Embryonic facial prominence (tissue), 1 donor: ENCODE data around the gene CCDC120.
A peak's percentile ranks its signal among the peaks of the same experiment; 100 is the strongest.

ENCODE experiments used
- DNase-seq: peaks from one replicate; pipeline ENCODE4 v3.0.0-alpha.2; 2016; ENCODE audit errors: extremely low spot score

Gene CCDC120

DNA sequence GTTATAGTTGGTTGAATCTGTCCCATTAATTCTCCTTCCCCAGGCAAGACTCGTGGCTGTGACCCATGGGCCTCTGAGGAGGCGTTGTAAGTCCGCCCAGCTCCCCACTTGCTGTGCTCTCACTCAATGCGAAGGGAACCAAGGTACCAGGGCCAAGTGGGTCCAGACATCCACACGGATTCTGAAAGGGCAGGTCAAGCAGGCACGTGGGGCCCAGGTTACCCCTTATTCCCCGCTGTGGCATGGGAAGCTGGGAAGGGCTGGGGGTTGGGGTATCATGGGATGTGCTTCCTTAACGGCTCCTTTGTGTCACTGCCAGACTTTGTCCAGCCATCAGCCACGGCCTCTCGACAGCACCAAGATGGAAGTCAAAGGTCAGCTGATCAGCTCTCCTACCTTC lies 3.1 kb downstream of the CCDC120 start:
- DNase-seq: no peak

DNA sequence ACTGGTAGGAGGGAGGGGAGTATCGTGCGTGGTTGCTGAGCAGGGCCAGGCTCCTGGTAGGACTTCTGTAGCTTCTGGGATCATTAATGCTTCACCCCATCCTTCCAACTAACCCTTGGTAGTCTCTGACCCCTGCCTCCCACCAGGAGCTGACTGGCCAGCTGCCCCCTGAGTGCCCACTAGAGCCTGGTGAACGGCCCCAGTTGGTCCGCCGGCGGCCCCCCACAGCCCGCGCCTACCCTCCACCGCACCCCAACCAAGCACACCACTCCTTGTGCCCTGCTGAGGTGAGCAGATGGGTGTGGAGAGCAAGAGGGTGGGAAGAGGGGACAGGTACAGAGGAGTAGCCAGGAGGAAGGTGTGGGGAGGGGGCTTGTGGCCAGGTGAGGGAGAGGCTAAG lies 4.9 kb downstream of the CCDC120 start:
- no peak for DNase-seq

DNA sequence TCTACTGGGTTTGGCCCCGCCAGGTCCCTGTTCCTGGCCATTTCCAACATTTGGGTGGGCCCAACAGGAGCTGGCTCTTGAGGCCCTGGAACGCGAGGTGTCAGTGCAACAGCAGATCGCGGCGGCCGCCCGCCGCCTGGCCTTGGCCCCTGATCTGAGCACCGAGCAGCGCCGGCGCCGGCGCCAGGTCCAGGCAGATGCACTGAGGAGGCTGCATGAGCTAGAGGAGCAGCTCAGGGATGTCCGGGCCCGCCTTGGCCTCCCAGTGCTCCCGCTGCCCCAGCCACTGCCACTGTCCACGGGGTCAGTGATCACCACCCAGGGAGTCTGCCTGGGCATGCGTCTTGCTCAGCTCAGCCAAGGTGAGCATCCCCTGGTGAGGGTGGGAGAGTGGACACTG lies 5.5 kb downstream of the CCDC120 start:
- DNase-seq: no peak

DNA sequence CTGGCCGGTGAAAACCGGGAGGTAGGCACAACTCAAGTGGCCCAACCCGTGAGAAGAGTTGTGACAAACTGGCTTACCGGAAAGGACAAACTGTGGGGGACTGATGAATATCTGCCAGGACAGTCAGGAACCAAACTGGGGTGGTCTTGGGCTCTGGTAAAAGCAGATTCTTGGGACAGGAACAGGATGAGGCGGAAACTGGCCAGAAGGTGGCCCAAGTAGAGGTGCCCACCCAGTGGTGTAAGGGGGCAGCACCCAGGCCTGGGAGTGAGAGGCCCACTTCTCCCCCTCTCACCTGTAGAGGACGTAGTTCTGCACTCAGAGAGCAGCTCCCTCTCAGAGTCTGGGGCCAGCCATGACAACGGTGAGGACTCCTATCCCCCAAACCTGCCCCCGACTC lies 5.9 kb downstream of the CCDC120 start:
- DNase-seq: no peak

DNA sequence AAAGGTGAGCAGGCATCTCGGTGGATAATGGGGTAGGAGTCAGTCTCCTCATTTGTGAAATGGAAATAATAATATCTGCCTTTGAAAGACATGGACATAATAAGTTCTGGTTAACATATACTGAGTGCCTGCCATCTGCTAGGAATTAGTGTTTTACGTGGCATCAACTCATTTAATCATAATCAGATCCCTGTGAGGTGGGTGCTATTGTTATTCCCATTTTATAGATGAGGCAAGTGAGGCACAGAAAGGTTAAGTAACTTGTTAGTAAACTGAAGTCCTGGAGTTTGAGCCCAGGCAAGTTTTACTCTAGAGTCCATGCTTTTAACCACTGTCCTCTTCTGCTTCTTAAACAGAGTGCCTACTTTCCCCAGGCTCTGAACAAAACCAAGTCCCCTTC lies 7.5 kb downstream of the CCDC120 start:
- DNase-seq: no peak

DNA sequence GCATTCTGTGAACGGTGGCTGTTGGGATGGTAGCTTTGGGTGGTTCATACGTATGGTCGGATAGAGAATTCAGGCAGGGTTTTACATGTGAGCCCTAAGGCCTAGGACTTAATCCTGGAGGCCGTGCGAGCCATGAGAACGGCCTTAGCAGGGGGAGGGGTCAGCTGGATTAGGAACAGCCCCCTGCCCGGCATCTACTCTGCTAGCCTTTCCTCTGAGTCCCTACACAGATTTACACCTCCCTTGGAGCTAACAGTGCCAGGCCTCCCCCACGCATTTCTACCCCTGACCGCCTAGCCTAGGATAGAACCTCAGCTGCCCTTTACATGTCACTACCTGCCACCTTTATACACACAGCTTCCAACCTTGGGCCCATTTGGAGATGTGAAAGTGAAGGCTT lies 7.9 kb downstream of the CCDC120 start:
- no peak for DNase-seq

DNA sequence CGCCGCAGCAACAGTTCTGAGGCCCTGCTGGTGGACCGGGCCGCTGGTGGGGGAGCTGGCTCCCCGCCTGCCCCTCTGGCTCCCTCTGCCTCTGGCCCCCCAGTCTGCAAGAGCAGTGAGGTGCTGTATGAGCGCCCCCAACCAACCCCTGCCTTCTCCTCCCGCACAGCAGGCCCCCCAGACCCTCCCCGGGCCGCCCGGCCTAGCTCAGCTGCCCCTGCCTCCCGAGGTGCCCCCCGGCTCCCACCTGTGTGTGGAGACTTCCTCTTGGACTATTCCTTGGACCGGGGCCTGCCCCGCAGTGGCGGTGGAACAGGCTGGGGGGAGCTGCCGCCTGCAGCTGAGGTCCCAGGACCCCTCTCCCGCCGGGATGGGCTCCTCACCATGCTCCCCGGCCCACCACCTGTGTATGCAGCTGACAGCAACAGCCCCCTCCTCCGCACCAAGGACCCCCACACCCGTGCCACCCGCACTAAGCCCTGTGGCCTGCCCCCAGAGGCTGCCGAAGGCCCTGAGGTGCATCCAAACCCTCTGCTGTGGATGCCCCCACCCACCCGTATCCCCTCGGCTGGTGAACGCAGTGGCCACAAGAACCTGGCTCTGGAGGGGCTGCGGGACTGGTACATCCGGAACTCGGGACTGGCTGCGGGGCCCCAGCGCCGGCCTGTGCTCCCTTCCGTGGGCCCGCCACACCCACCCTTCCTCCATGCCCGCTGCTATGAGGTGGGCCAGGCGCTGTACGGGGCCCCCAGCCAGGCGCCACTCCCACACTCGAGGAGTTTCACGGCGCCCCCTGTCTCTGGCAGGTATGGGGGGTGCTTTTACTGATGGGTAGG lies 8.7 kb downstream of the CCDC120 start:
- DNase-seq: no peak

DNA sequence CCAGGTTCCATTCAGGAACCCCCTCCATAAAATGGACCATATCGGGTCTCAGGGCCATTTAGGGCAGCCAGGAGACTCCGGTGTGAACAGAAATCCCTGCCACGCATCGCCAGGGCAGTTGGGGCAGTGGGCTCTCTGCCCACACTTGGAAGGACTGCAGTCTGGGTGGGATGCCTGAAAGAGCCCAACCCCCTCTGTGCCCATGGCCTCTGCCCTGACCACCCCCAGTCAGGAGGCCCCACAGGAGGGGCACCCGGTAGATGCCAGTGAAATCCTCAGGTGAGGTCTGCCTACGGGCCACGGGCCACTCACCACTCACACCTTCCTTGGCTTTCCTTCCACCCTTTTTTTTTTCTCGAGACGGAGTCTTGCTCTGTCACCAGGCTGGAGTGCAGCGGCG lies 10.2 kb downstream of the CCDC120 start:
- no peak for DNase-seq

DNA sequence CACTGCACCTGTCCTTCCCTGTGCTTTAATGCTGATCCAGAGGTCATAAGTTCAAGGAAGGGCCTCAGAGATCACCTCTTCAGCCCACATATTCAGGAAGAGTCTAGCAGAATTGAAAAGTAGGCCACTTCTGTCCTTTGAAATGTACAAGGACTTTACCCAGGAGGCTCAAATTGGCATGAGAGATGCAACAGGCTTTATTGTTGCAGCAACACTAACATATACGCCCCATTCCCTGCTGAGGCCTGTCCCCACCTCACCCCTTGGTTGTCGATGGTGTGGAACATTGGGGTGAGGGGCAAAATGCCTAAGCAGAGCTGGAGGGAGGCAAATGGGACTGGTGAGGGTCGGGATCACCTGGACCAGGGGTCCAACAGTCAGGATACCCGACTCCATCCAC lies 12.2 kb downstream of the CCDC120 start:
- no peak for DNase-seq

DNA sequence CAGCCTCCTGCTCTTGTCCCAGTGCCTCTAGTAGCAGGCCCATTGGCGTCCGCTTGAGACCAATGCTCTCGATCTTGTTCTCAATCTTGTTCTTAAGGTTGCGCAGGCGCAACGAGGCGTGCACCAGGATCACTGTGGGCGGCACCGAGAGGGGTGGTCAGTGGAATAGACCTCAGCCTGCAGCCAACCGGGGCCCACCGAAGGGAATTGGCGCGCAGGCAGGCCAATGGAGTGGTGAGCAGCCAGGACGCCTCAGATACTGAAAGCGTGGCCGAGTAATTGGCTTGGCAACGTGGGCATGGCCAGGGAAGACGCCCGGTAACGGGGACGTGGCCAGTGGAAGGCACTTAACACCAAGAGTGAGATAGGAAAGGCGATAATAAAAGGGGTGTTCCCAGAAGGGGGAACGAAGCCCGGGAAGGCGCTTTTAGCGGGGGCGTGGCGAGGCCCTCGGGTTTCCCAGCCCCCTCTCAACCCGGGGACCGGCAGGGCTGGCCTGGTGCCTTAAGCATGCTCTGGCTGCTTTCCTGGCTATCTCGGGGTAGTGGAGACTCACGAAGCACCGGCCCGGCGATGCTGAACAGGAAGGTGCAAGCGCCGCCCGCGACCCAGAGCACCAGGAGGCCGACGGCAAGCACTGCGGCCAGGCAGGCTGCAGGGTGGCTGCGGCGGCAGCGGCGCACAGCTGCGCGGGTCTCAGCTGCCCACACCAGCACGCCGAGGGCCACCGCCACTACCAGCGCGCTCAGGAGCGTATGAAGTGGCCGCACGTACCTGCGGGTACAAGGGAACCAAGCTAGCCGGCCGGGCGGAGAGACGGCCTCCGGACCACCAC lies 13.3 kb downstream of the CCDC120 start:
- no peak for DNase-seq

DNA sequence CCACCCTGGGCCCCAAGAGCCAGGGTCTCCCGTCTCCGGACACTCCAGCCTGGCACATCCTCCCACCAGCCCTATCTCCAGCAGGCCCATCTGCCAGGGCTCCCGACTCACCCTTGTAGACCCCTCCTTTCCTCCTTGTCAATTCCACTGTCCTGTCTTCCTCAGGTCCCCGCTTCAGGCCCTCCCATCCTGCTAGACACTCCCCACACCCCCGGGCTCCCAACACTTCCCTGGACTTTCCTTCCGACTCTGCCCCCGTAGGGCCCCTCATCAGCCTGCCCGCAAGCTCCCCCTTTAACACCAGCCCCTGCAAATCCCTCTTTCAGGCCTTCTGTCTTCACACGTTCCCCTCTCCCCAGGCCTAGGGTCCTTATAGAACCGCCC lies 13.9 kb downstream of the CCDC120 start:
- no peak for DNase-seq

DNA sequence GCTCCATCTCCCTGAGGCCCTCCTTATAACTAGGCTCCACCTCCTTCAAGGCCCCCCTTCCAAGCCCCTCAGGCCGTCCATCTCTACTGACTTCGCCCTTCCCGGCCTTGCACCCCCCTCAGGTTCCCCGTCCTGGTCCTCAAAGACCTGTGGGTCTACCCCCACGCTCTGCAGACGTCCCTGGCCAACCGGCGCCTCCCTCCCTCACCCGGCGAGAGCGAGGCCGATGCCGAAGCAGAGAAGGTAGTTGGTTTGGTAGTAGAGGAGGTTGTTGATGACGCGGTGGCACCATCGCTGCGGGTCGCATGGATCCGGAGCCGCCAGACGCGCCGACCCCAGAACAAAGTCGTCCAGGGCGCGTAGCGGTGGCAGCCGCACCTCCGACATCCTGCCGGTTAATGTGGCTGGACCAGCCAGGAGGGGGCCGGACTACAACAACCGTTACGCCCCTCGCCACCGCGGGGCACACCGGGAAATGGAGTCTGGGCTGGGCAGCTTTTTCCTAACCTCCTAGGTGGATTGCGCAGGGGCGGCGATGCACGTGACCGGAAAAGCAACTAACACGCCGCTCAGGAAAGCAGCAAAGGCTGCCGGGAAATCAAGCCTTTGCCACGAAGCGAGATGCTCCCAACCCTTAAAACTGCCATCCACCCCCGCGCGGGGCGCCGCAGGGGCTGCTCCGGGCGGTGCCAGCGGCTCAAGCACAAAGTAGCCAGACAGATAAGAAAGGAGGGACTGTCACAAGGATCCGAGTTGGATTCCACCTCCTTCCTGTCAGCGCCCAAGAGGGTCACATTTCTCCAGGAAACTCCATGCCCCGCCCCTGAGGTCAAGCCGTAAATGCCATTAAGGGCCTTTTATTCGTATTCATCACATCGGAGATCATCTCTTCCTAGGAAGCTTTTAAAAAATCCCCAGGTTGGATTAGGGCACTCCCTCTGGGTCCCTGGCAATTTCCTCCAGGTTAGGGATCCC lies 15.1 kb downstream of the CCDC120 start, which contains the start of gene PRAF2:
PRAF2 (minus strand) TSS at position 402 of the 975 bp plus-strand sequence; CDS start at position 387, 15 bp downstream.
- DNase-seq: peak; percentile 75

DNA sequence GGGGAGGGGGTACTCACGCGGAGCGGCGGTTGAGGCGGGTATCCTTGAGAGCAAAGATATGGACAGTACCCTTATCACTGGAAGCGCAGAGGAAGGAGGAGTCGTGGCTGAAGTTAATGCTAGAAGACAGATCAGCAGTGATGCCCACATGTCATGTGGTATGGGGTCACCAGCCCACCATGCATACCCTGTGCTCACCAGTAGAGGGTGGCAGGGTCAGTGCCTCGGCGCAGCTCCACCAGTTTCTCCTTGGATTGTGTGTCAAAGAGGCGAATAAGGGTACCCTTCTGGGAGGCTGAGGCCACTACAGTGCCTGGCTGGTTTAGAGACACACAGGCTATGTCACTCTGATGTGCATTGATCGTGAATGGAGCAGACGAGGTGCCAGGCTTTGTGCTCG lies 16.5 kb downstream of the CCDC120 start:
- no peak for DNase-seq

DNA sequence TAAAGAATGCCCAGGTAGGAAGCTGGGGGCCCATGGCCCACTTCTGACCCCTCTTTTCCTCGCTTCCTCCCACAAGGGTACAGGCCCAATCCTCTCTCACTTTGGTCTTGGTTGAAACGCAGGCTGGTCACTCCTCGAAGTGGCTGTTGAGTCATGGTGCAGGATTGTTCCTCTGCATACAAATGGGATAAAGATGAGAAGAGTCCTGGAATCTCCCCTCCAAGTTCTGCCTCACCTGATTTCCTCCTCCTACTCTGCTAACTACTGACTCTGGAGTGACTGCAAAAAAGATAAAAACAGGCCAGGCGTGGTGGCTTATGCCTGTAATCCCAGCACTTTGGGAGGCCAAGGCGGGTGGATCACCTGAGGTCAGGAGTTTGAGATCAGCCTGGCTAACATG lies 19.1 kb downstream of the CCDC120 start:
- DNase-seq: no peak

DNA sequence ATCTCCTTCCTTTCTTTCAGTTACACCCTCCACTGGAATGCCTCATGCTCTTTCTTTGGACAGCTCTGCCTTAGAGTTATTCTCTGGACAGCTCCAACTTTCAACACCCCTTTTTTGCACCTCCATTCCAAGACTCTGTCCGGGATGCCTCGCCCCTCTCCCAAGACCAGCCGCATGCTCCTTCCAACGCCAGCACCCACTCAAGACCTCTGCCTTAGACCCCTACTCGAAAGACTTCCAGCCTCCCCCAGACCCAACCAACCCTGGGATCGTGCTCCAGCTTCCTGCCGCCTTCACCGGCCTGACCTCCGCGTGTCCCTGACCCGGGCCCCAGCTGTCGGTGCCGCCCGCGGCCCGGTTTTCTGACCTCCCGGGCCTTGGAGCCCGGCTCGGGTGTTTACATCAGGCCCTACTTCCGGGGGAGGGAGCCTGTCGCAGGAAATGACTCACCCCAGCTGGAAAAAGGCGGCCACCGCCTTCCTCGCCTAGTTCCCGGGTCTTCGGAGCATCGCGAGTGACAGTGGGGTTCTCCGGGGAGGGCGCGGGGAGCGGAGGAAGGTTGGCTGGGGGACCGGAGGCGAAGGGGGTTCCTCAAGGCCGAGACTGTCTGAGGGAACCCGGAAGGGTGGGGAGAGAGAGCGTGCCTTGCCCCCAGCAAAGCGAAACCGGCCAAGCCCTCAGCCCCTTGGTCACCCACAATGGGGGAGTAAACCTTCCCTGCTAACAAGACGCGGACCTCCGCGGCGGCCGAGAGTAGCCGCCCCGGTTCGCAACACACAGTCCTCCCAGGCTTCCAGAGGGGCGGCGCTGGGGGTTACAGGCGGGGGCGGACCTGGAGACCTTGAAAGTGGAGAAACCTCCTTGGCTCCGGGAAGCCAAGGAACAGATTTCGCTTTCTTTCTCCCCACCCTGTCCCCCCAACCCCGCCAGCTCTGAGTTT lies 21.0 kb downstream of the CCDC120 start, which contains the start of gene WDR45:
WDR45 (minus strand) TSS at position 399 of the 940 bp plus-strand sequence. CDS start 1,792 bp downstream, outside the sequence.
- DNase-seq: peak; percentile 29

DNA sequence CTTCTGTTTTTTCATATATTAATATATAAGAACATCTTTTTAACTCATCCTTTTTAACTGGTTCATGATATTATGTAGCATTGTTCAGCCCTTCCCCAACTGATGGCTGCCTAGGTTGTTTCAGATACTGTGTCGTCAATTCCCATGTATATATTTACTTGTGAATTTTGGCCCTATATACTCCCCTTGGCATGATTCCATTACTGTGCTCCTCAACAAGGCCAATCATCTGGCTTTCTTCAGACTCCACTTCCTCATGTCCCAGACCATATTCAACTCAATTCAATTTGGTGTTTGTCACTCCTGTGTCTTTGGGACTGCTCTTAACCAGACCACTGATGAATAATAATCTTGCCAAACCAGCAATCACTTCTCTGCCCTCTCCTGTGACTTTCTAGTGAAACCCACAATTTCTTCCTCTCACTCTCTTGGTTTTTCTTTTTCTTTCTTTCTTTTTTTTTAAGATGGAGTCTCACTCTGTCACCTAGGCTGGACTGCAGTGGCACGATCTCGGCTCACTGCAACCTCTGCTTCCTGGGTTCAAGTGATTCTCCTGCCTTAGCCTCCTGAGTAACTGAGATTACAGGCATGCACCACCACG lies 23.6 kb downstream of the CCDC120 start:
- DNase-seq: no peak

DNA sequence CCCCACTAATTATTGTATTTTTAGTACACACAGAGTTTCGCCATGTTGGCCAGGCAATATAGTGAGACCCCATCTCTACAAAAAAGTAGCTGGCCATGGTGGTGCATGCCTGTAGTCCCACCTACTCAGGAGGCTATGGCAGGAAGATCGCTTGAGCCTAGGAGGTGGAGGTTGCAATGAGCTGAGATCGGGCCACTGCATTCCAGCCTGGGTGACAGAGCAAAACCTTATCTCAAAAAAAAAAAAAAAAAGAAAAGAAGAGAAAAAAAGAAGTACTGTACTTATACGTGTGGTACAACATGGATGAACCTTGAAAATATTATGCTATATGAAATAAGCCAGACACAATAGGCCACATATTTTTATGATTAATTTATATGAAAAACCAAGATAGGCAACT lies 30.8 kb downstream of the CCDC120 start:
- no peak for DNase-seq

DNA sequence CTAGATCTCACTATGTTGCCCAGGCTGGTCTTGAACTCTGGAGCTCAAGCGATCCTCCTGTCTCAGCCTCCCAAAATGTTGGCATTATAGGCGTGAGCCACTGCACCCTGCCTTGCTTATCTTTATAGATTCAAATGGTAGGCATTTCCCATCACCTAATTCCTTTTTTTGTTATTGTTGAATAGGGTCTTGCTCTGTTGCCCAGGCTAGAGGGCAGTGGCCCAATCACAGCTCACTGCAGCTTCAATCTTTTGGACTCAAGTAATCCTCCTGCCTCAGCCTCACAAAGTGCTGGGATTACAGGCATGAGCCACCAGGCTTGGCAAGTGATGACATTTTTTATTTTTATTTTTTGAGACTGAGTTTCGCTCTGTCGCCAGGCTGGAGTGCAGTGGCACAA lies 37.6 kb downstream of the CCDC120 start:
- DNase-seq: no peak

DNA sequence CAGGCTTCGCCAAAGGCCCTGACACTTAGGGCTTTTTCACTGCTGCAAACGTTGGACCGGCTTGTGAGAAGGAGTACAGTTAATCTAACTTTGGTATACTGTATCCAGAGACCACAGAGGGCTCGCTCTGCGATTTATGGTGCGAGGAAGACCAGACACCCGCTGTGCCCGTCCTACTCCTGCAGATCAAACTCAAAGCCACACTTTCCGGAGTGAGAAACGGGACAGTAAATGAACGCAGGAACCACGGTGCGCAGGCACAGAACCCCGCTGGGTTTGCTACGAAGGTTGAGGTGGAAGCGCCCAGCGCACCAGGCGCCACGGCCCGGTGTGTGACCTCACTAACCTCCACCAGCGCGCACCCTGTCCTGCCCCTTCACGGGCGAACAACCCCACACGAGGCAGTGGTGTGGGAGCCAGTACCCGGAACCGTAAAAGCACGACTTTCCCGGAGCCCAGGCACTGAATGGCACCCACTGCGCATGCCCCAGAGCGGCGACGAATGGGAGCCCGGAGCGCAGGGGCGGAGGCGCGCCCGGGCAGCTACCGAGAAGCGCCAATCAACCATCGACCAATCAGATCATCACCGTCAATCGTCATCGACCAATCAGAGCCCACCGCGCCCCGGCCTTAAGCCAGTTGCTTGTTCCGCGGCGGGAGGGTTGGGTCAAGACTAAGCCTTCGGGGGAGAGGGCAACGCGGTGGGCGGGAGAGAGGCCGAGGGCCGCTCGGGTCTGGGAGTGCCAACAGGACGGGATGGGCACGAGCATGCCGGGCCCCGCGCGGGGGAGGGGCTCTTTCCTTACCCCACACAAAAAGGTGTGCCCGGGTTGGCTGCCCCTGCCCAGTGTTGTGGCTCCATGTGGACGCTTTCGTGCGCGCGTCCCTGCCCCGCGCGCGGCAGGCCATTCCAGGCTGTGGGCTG lies 42.2 kb downstream of the CCDC120 start:
- peak; percentile 64 for DNase-seq
